K562 (cell line): ENCODE results near the gene GINS2. TPM values are rescaled to one million over a fixed set of nuclear protein-coding genes. Genes with fewer than 3 reads are reported as not detected.

Experiments used
- BCOR ChIP-seq: fragments of 450-650 bp; IDR thresholded peaks from 2 replicates; pipeline ENCODE4 v1.6.1; 2016
- C11orf30 ChIP-seq: fragments of 450-650 bp; IDR thresholded peaks from 2 replicates; pipeline ENCODE4 v1.6.1; 2016; ENCODE audit warnings: low read depth, mild to moderate bottlenecking
- CEBPB ChIP-seq: fragments of 450-650 bp; IDR thresholded peaks from 2 replicates; pipeline ENCODE4 v1.6.1; 2016; ENCODE audit warnings: missing genetic modification characterization, missing compliant biosample characterization
- COPS2 ChIP-seq: fragments of 450-650 bp; conservative IDR thresholded peaks from 2 replicates; pipeline ENCODE4 v1.6.1; 2016; ENCODE audit warnings: mild to moderate bottlenecking, moderate library complexity
- ELK1 ChIP-seq: sonication (generic); formaldehyde crosslinking; IDR thresholded peaks from 2 replicates; pipeline ENCODE4 v1.8.1; 2022; ENCODE audit warnings: missing genetic modification reagents
- HNRNPH1 ChIP-seq: fragments of 200-400 bp; formaldehyde crosslinking; optimal IDR thresholded peaks from 2 replicates; pipeline ENCODE3; 2017; ENCODE audit warnings: low read depth, mild to moderate bottlenecking, low read length, moderate library complexity
- KDM4B ChIP-seq, 2 experiments: fragments of 450-650 bp in 1 of 2; sonication (generic) in 1 of 2; IDR thresholded peaks; 2 replicates each; pipeline ENCODE4 v1.6.1; 2016 to 2017; ENCODE audit warnings: borderline replicate concordance in 2 of 2, antibody characterized with exemption in 1 of 2, low read depth in 1 of 2, mild to moderate bottlenecking in 1 of 2
- MAZ ChIP-seq, 2 experiments: fragments of 450-650 bp in 1 of 2; sonication (generic) in 1 of 2; formaldehyde crosslinking; IDR thresholded peaks in 1 of 2; conservative IDR thresholded peaks in 1 of 2; 2 replicates each; pipeline versions ENCODE4 v1.4.0 to v1.5.0; 2020; ENCODE audit warnings: mild to moderate bottlenecking in 1 of 2, missing genetic modification reagents in 1 of 2
- MECOM ChIP-seq: fragments of 250-450 bp; sonication (Bioruptor Pico); IDR thresholded peaks from 2 replicates; pipeline ENCODE4 v1.8.0; 2022; ENCODE audit warnings: inconsistent platforms
- NKRF ChIP-seq: fragments of 450-650 bp; IDR thresholded peaks from 2 replicates; pipeline ENCODE4 v1.6.1; 2016; ENCODE audit warnings: borderline replicate concordance
- PTRF ChIP-seq: fragments of 450-650 bp; IDR thresholded peaks from 2 replicates; pipeline ENCODE4 v1.6.1; 2016; ENCODE audit warnings: mild to moderate bottlenecking, missing genetic modification characterization, missing compliant biosample characterization
- RBM34 ChIP-seq: fragments of 200-400 bp; formaldehyde crosslinking; IDR thresholded peaks from 2 replicates; pipeline ENCODE4 v1.6.1; 2018; ENCODE audit warnings: low read length, borderline replicate concordance; ENCODE audit not compliant: insufficient read depth
- SRSF7 ChIP-seq: fragments of 200-400 bp; formaldehyde crosslinking; optimal IDR thresholded peaks from 2 replicates; pipeline ENCODE3; 2017; ENCODE audit warnings: mild to moderate bottlenecking, low read depth, low read length
- TCF7L2 ChIP-seq: fragments of 150-350 bp; IDR thresholded peaks from 2 replicates; pipeline ENCODE4 v1.6.1; 2016; ENCODE audit warnings: low read depth, mild to moderate bottlenecking, low read length, moderate library complexity
- ZKSCAN8 ChIP-seq: fragments of 200-800 bp; sonication (Bioruptor generic); IDR thresholded peaks from 2 replicates; pipeline ENCODE4 v1.6.1; 2016; ENCODE audit warnings: missing genetic modification characterization, missing compliant biosample characterization
- ZNF584 ChIP-seq: fragments of 200-800 bp; sonication (Bioruptor generic); IDR thresholded peaks from 2 replicates; pipeline ENCODE4 v1.6.1; 2016; ENCODE audit warnings: low read depth, mild to moderate bottlenecking, missing genetic modification characterization, missing compliant biosample characterization
- ZNF764 ChIP-seq: fragments of 250-450 bp; sonication (Bioruptor Pico); IDR thresholded peaks from 2 replicates; pipeline ENCODE4 v1.4.0; 2020; ENCODE audit warnings: low read depth, mild to moderate bottlenecking, moderate library complexity
- polyA plus RNA-seq, 8 experiments: library from polyadenylated mRNA; depleted of rRNA in 4 of 8; stranded (reverse) in 5 of 8; unstranded in 3 of 8; fragments of >200 nt; fragmentation: Nextera tagmentation in 2 of 8; fragmentation: Illumina TruSeq in 1 of 8; extraction: Ambion mirVana in 2 of 8; extraction: Trizol in 1 of 8; gene quantifications; 2 replicates each; pipeline versions ENCODE4 v1.2.1 to v1.2.3, GENCODE V29; 2011 to 2014; ENCODE audit warnings: inconsistent platforms in 1 of 8, missing spikeins in 1 of 8
- total RNA-seq, 7 experiments: library from RNA; depleted of rRNA in 6 of 7; stranded (reverse); fragments of >200 nt in 6 of 7; fragmentation: Illumina TruSeq in 2 of 7; extraction: Trizol in 2 of 7; gene quantifications; 2 replicates each; pipeline versions ENCODE4 v1.2.1 to v1.2.3, GENCODE V29; 2011 to 2021; ENCODE audit warnings: low replicate concordance in 1 of 7

The GINS2 gene
- total and polyA plus RNA-seq, 9 of the 15 experiments (the other 6 are each of a cell fraction or from before 2014, with no cell fraction given): 40.4 to 76.2 (median 44.6) TPM

- TF ChIP-seq RBM34 (no peak), ZKSCAN8 (CRISPR knock-in tag) (no peak), BCOR (no peak), KDM4B (IDR thresholded peaks at IDR 0.05; ENCODE audit: borderline replicate concordance in 2 of 2, low read depth in 1 of 2) (no peak), HNRNPH1 (no peak), ZNF764 (no peak), SRSF7 (no peak), NKRF (peak; percentile 33; the same call in 1 of the 2 replicates), C11orf30 (no peak), MAZ (CRISPR knock-in tag; conservative IDR thresholded peaks at IDR 0.05 in 1 of 2, IDR thresholded peaks at IDR 0.05 in 1 of 2) (peak; percentile 27 to 71; a peak in 3 of 4 replicates), TCF7L2 (no peak), COPS2 (no peak), CEBPB (no peak), MECOM (no peak), ZNF584 (CRISPR knock-in tag) (no peak), ELK1 (CRISPR knock-in tag) (no peak), PTRF (tag) (no peak)
Measured at GRCh38 chr16:85688586-85689284, at the start of gene GINS2 (continued).
